Type B pancreatic cell (in vitro differentiated cells): Measurements from ENCODE around the gene PDS5A. TPM values are rescaled to one million over a fixed set of nuclear protein-coding genes. Genes with fewer than 3 reads are reported as not detected.
A peak's percentile ranks its signal among the peaks of the same experiment; 100 is the strongest.

ENCODE experiments used
- DNase-seq: peaks from one replicate; pipeline ENCODE4 v3.0.0; 2021; ENCODE audit warnings: mixed read lengths; ENCODE audit not compliant: unreplicated experiment; ENCODE audit errors: extremely low spot score
- H3K27ac Mint-ChIP-seq: 2 replicates; pipeline ENCODE4 v1.8.0; 2021; ENCODE audit warnings: mild to moderate bottlenecking, mixed read lengths
- H3K27me3 Mint-ChIP-seq: 2 replicates; pipeline ENCODE4 v1.8.0; 2021; ENCODE audit warnings: mixed read lengths
- H3K36me3 Mint-ChIP-seq: 2 replicates; pipeline ENCODE4 v1.8.0; 2021; ENCODE audit warnings: mixed read lengths
- H3K4me1 Mint-ChIP-seq: one replicate; pipeline ENCODE4 v1.8.0; 2021; ENCODE audit warnings: mixed read lengths; ENCODE audit not compliant: unreplicated experiment
- H3K4me3 Mint-ChIP-seq: 2 replicates; pipeline ENCODE4 v1.8.0; 2021; ENCODE audit warnings: mild to moderate bottlenecking, mixed read lengths
- H3K9me3 Mint-ChIP-seq: 2 replicates; pipeline ENCODE4 v1.8.0; 2021; ENCODE audit warnings: mixed read lengths
- total RNA-seq: library from RNA; stranded (reverse); gene quantifications from 2 replicates; pipeline ENCODE4 v1.2.1, GENCODE V29; 2021; ENCODE audit warnings: low replicate concordance
- TF ChIP-seq, protein P1 (sequence below): fragments of 200-600 bp; sonication (generic); conservative IDR thresholded peaks from 2 replicates; pipeline ENCODE4 v1.5.0; 2021; ENCODE audit warnings: antibody characterized with exemption, mild to moderate bottlenecking

Gene PDS5A
- total RNA-seq, 1 donor from 2014 or later = 73.3 TPM

DNA sequence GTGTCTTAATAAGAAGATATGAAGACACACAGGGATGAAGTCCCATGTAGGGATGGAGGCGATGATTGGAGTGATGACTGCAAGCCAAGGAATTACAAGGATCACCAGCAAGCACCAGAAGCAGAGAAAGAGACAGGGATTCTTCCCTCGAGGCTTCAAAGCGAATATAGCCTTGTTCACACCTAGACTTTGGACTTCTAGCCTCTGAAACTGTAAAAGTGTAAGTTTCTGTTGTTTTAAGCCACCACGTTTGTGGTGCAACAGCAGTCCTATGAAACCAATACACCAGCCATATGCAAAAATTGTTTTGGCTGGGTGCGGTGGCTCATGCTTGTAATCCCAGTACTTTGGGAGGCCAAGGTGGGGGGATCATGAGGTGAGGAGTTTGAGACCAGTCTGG is 9.8 kb upstream of the PDS5A start:
- DNase-seq = no peak
- Mint-ChIP-seq H3K4me1 (no peaks in the 10 kb centered on the region), H3K27me3 (no peaks in the 10 kb centered on the region), H3K36me3 (no peaks in the 10 kb centered on the region), H3K9me3 (no peaks in the 10 kb centered on the region), H3K4me3 (no peak overlapping the region), H3K27ac (no peak overlapping the region)
- TF ChIP-seq, protein P1, sequence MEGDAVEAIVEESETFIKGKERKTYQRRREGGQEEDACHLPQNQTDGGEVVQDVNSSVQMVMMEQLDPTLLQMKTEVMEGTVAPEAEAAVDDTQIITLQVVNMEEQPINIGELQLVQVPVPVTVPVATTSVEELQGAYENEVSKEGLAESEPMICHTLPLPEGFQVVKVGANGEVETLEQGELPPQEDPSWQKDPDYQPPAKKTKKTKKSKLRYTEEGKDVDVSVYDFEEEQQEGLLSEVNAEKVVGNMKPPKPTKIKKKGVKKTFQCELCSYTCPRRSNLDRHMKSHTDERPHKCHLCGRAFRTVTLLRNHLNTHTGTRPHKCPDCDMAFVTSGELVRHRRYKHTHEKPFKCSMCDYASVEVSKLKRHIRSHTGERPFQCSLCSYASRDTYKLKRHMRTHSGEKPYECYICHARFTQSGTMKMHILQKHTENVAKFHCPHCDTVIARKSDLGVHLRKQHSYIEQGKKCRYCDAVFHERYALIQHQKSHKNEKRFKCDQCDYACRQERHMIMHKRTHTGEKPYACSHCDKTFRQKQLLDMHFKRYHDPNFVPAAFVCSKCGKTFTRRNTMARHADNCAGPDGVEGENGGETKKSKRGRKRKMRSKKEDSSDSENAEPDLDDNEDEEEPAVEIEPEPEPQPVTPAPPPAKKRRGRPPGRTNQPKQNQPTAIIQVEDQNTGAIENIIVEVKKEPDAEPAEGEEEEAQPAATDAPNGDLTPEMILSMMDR = no peak

DNA sequence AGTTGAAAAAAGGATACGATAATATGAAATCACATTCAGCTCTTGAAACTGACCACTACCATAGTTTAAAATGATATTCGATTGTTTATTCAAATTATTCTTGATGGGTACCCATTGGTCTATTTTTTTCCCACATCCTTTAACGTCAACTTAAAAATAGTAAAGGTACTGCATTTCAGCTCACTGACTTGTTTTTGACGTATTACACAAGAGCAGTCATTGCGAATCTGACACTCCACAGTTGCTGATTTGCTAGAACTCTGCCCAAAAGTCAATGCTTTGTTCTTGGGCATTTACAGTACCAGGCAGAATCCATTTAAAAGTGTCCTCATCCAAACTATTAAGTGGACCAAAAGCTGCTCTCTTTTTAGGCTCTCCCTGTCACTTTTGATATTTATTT is 1.2 kb upstream of the PDS5A start:
- DNase-seq = no peak
- Mint-ChIP-seq H3K36me3 (peaks cover 16% of the 10 kb centered on the region), H3K4me1 (peaks cover 14% of the 10 kb centered on the region), H3K4me3 (peak overlapping the region; percentile 36), H3K27me3 (no peaks in the 10 kb centered on the region), H3K9me3 (no peaks in the 10 kb centered on the region), H3K27ac (no peak overlapping the region)
- TF ChIP-seq, protein P1 = no peak

DNA sequence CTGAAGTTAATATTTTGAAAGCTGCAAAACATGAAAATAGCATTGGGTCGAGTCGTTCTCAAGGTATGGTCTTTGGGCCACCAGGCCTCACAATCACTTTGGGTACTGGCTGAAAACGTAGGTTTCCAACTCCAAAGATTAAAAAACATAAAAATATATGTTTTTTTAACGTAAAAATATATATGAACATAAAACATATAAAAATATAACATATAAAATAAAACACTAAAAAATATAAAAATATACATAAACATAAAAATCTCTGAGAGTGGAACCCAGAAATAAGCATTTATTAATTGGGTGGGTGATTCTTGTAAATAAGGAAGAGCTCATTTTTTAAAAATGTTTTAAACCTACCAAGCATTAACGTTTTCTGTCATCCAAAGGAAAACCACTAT is 666 bp upstream of the PDS5A start:
- H3K27ac Mint-ChIP-seq = peak overlapping the region; percentile 93
- peaks cover 20% of the 10 kb centered on the region for H3K36me3 Mint-ChIP-seq
- H3K9me3 Mint-ChIP-seq = no peaks in the 10 kb centered on the region
- TF ChIP-seq, protein P1 = no peak
- H3K4me3 Mint-ChIP-seq = peak overlapping the region; percentile 94
- H3K27me3 Mint-ChIP-seq = no peaks in the 10 kb centered on the region
- peaks cover 17% of the 10 kb centered on the region for H3K4me1 Mint-ChIP-seq
- DNase-seq = no peak

DNA sequence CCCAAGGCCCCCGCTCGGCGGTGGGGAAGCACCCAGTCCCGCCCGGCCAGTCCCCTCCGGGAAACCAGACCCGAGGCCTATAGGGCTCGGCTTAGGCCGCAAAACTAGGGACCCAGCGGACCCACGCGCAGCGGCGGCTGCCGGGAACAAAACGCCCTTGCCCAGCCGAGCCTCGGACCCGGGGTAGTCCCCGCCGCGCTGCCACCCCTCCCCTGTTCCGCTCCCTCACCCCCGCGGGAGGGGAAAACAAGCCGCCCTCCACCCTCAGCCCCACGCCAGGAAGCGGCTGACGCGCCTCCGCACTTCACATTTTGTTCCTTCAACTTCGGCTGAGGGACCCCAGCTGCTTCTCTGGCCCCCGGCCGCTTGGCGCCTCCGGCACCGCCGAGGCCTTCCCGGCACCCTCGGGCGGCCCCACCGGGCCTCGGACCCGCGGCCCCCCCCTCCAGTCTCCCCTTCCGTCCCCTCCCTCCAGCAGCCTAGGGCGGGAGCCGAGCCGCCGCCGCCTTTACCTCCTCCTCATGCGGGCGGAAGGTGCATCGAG is 694 bp downstream of the PDS5A start:
- peak; percentile 73 for DNase-seq
- no peaks in the 10 kb centered on the region for H3K9me3 Mint-ChIP-seq
- H3K27ac Mint-ChIP-seq = peak overlapping the region; percentile 93
- peaks cover 21% of the 10 kb centered on the region for H3K4me1 Mint-ChIP-seq
- H3K4me3 Mint-ChIP-seq = peak overlapping the region; percentile 96
- H3K27me3 Mint-ChIP-seq = no peaks in the 10 kb centered on the region
- TF ChIP-seq, protein P1 = no peak
- H3K36me3 Mint-ChIP-seq = peaks cover 25% of the 10 kb centered on the region

DNA sequence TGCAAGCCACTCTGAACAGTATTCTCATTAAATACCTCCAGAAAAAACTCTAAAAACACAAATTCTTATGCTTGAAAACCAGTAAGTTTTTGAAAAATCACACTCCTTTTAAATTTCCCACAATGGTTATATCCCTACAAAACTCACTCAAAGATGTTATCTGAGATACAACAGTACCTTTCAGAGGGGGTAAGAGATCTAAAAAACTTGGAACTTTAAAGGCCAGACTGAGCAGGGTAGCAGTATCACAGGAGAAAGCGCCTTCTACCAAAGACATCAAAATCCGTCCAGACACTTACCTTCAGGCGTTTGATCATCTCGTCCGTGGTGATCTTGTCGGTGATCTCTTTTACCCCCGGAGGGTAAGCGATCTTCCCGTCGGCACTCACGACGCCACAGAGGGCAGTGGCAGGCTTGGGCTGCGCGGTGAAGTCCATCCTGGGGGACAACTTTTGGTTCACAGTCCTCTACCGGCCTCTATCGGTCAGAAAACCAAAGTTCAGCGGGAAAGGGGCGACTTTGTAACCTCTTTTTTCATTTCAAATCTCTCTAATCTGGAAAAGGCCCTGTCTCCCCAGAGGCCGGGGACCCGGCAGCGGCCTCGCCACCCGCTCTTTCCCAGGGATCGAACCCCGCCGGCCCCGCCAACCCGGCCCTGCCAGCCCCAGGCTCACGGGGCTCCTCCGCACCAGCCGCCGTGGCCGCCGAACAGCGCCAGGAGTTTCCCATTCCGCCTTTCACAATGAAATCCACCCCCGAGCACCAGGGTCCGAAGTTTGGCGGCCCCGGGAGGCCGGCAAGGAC is 1.4 kb downstream of the PDS5A start:
- Mint-ChIP-seq H3K4me1 (peaks cover 21% of the 10 kb centered on the region), H3K27ac (peak overlapping the region; percentile 93), H3K9me3 (no peaks in the 10 kb centered on the region), H3K36me3 (peaks cover 25% of the 10 kb centered on the region), H3K4me3 (peak overlapping the region; percentile 96), H3K27me3 (no peaks in the 10 kb centered on the region)
- DNase-seq = peak; percentile 80
- TF ChIP-seq, protein P1 = peak; percentile 89
